GM21526 (cell line): ENCODE results near the gene SDHAF3.
"Not testable (repeated sequence)": the region's sequence is repeated elsewhere in the genome, so short reads cannot be mapped to it uniquely, and the experiment has no call there.

Source experiments
- ATAC-seq: cut with Tn5 transposase; IDR thresholded peaks from one replicate; pipeline ENCODE4 v1.9.1; 2021; ENCODE audit warnings: moderate library complexity; ENCODE audit not compliant: unreplicated experiment, low FRiP score

SDHAF3 gene

GRCh38 chr7:97117372-97118188 lies at the start of gene SDHAF3:
Gene SDHAF3, plus strand, starts transcription at chr7:97117698. Its CDS starts 26 bp downstream, at chr7:97117724.
- ATAC-seq, result peak; percentile 93

- not testable (repeated sequence) for ATAC-seq
Observed at GRCh38 chr7:97072025-97072424, 45.5 kb upstream of the SDHAF3 start.

GRCh38 chr7:97075928-97076327 lies 41.6 kb upstream of the SDHAF3 start:
- no peak for ATAC-seq

GRCh38 chr7:97078023-97078969 lies 39.2 kb upstream of the SDHAF3 start:
- peak; percentile 79 for ATAC-seq

- ATAC-seq, result no peak
Observed at GRCh38 chr7:97079300-97079699, 38.2 kb upstream of the SDHAF3 start.

- no peak for ATAC-seq
Observed at GRCh38 chr7:97081521-97082300, 35.8 kb upstream of the SDHAF3 start.

GRCh38 chr7:97088364-97088763 lies 29.1 kb upstream of the SDHAF3 start:
- no peak for ATAC-seq

- no peak for ATAC-seq
Observed at GRCh38 chr7:97089771-97090170, 27.7 kb upstream of the SDHAF3 start.

- no peak for ATAC-seq
Observed at GRCh38 chr7:97090761-97091353, 26.6 kb upstream of the SDHAF3 start.

GRCh38 chr7:97094284-97094930 lies 23.1 kb upstream of the SDHAF3 start:
- no peak for ATAC-seq

GRCh38 chr7:97096037-97096436 lies 21.5 kb upstream of the SDHAF3 start:
- no peak for ATAC-seq

GRCh38 chr7:97096661-97097060 lies 20.8 kb upstream of the SDHAF3 start:
- ATAC-seq, result no peak

GRCh38 chr7:97104719-97105238 lies 12.7 kb upstream of the SDHAF3 start:
- ATAC-seq, result peak; percentile 92

GRCh38 chr7:97107192-97107800 lies 10.2 kb upstream of the SDHAF3 start:
- no peak for ATAC-seq

- no peak for ATAC-seq
Observed at GRCh38 chr7:97116308-97116707, 1.2 kb upstream of the SDHAF3 start.

- no peak for ATAC-seq
Observed at GRCh38 chr7:97117035-97117371, 495 bp upstream of the SDHAF3 start.

- no peak for ATAC-seq
Observed at GRCh38 chr7:97118306-97118917, 914 bp downstream of the SDHAF3 start.

GRCh38 chr7:97119747-97120146 lies 2.2 kb downstream of the SDHAF3 start:
- ATAC-seq, result no peak
